Breast epithelium (tissue), 4 donors: Measurements from ENCODE around the gene ARFIP1. TPM values are rescaled to one million over a fixed set of nuclear protein-coding genes. Genes with fewer than 3 reads are reported as not detected.

Experiments used
- DNase-seq, 2 donors: peaks; one replicate each; pipeline ENCODE4 v3.0.0-alpha.2; 2019; ENCODE audit warnings: low spot score in 2 of 2
- H3K27ac ChIP-seq, 2 donors: fragments of 200-600 bp; sonication (generic) in 1 of 2; one replicate each; pipeline ENCODE4 v1.5.1; 2016 to 2019; ENCODE audit warnings: mild to moderate bottlenecking in 1 of 2
- H3K27me3 ChIP-seq, 2 donors: fragments of 200-600 bp; sonication (generic) in 1 of 2; one replicate each; pipeline versions ENCODE4 v1.5.1 to v1.6.0; 2017 to 2019; ENCODE audit warnings: control low read depth in 1 of 2, mild to moderate bottlenecking in 1 of 2
- H3K36me3 ChIP-seq: fragments of 200-600 bp; one replicate; pipeline ENCODE4 v1.5.1; 2019
- H3K4me1 ChIP-seq, 2 donors: fragments of 200-600 bp; sonication (generic); one replicate each; pipeline ENCODE4 v1.5.1; 2016 to 2019; ENCODE audit warnings: control low read depth in 1 of 2
- H3K4me3 ChIP-seq, 3 donors: fragments of 200-600 bp; sonication (generic); 1 replicate in 2 of 3; 2 replicates in 1 of 3; pipeline ENCODE4 v1.5.1; 2016 to 2019; ENCODE audit warnings: mild to moderate bottlenecking in 3 of 3, moderate library complexity in 2 of 3
- H3K9me3 ChIP-seq, 2 donors: fragments of 200-600 bp; sonication (generic) in 1 of 2; one replicate each; pipeline ENCODE4 v1.5.1; 2016 to 2019; ENCODE audit warnings: control low read depth in 1 of 2
- CTCF ChIP-seq, 3 donors: fragments of 450-650 bp; IDR thresholded peaks; one replicate each; pipeline ENCODE4 v1.5.1; 2016 to 2017; ENCODE audit warnings: antibody characterized with exemption in 3 of 3, mild to moderate bottlenecking in 3 of 3, moderate library complexity in 3 of 3
- POLR2A ChIP-seq: fragments of 450-650 bp; IDR thresholded peaks from one replicate; pipeline ENCODE4 v1.6.1; 2016; ENCODE audit warnings: antibody characterized with exemption, mild to moderate bottlenecking, moderate library complexity
- POLR2AphosphoS5 ChIP-seq, 3 donors: sonication (generic); formaldehyde crosslinking; IDR thresholded peaks; one replicate each; pipeline ENCODE4 v1.6.1; 2017; ENCODE audit warnings: antibody characterized with exemption in 3 of 3
- intact Hi-C: fragments of 100-400 bp; cut with DNase I; formaldehyde crosslinking; loops from one replicate; pipeline ENCODE4 v1.15.1; 2023; ENCODE audit warnings: low total_unique reads
- total RNA-seq, 3 donors: library from RNA; depleted of rRNA; stranded (reverse); fragments of >200 nt; gene quantifications; one replicate each; pipeline ENCODE4 v1.1.0, GENCODE V29; 2016

ARFIP1 gene
- total RNA-seq, 3 donors from 2014 or later, result 25.3 to 54.9 (median 39.0) TPM

GRCh38 chr4:152945639-152946038, 165.9 kb downstream of the ARFIP1 start:
- H3K36me3 ChIP-seq, result no peaks in the 10 kb centered on the region
- intact Hi-C loops, result no loop called here
- TF ChIP-seq POLR2AphosphoS5 (IDR thresholded peaks at IDR 0.05), result no peak
- TF ChIP-seq POLR2A, result no peak
- no peak for TF ChIP-seq CTCF (IDR thresholded peaks at IDR 0.05)
- DNase-seq, result no peak
- H3K9me3 ChIP-seq, result no peaks in the 10 kb centered on the region
- H3K4me1 ChIP-seq, result no peaks in the 10 kb centered on the region
- H3K4me3 ChIP-seq, result no peak overlapping the region
- no peak overlapping the region for H3K27ac ChIP-seq
- no peaks in the 10 kb centered on the region for H3K27me3 ChIP-seq

- Histone ChIP-seq H3K27me3 (no peaks in the 10 kb centered on the region), H3K9me3 (no peaks in the 10 kb centered on the region), H3K27ac (no peak overlapping the region), H3K36me3 (no peaks in the 10 kb centered on the region), H3K4me1 (no peaks in the 10 kb centered on the region), H3K4me3 (no peak overlapping the region)
- intact Hi-C loops, result no loop called here
- no peak for DNase-seq
- TF ChIP-seq CTCF (IDR thresholded peaks at IDR 0.05) (no peak), POLR2A (no peak), POLR2AphosphoS5 (IDR thresholded peaks at IDR 0.05) (no peak)
Observed at GRCh38 chr4:152946446-152946845, 166.7 kb downstream of the ARFIP1 start.

GRCh38 chr4:152947311-152947710, 167.6 kb downstream of the ARFIP1 start:
- Histone ChIP-seq H3K27ac (no peak overlapping the region), H3K27me3 (no peaks in the 10 kb centered on the region), H3K36me3 (no peaks in the 10 kb centered on the region), H3K9me3 (no peaks in the 10 kb centered on the region), H3K4me3 (no peak overlapping the region), H3K4me1 (no peaks in the 10 kb centered on the region)
- intact Hi-C loops, result no loop called here
- DNase-seq, result no peak
- TF ChIP-seq CTCF (IDR thresholded peaks at IDR 0.05) (no peak), POLR2A (no peak), POLR2AphosphoS5 (IDR thresholded peaks at IDR 0.05) (no peak)

- Histone ChIP-seq H3K4me1 (no peaks in the 10 kb centered on the region), H3K4me3 (no peak overlapping the region), H3K27me3 (no peaks in the 10 kb centered on the region), H3K36me3 (no peaks in the 10 kb centered on the region), H3K27ac (no peak overlapping the region), H3K9me3 (no peaks in the 10 kb centered on the region)
- TF ChIP-seq CTCF (IDR thresholded peaks at IDR 0.05) (no peak), POLR2AphosphoS5 (IDR thresholded peaks at IDR 0.05) (no peak), POLR2A (no peak)
- intact Hi-C loops, result no loop called here
- DNase-seq, result no peak
Observed at GRCh38 chr4:152949930-152950329, 170.2 kb downstream of the ARFIP1 start.

- intact Hi-C loops, result no loop called here
- Histone ChIP-seq H3K27ac (no peak overlapping the region), H3K4me1 (no peaks in the 10 kb centered on the region), H3K4me3 (no peak overlapping the region), H3K27me3 (no peaks in the 10 kb centered on the region), H3K9me3 (no peaks in the 10 kb centered on the region), H3K36me3 (no peaks in the 10 kb centered on the region)
- TF ChIP-seq CTCF (IDR thresholded peaks at IDR 0.05) (no peak), POLR2AphosphoS5 (IDR thresholded peaks at IDR 0.05) (no peak), POLR2A (no peak)
- DNase-seq, result no peak
Observed at GRCh38 chr4:152950402-152951274, 170.9 kb downstream of the ARFIP1 start.
